Endothelial cell of hepatic sinusoid (primary cell): ENCODE measurements around the gene COA6.
"Not testable (repeated sequence)": the region's sequence is repeated elsewhere in the genome, so short reads cannot be mapped to it uniquely, and the experiment has no call there.

Experiments used
- in situ Hi-C: cut with HindIII; loops from 2 replicates; pipeline ENCODE4 v1.10.0; 2017; ENCODE audit warnings: low sequenced_read_pairs

Gene COA6

DNA sequence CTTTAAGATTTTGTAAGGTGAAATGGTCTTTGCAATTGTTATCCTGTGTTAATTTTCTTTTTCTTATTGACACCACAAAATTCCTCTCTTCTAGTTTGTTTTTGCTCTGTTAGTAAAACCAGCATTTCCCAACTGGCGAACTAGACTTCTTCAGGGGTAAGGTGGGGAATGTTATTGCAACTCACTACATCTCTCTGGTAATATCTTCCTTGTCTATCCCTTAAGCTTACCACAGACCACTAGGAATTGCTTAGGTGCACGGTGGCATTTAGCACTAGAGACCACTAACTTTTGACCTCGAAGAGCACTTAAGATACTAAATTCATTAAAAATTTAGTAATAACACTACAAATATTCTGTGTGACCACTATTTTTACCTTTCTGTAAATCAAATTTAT, 4.2 kb upstream of the COA6 start:
- in situ Hi-C loops = no loop called here

DNA sequence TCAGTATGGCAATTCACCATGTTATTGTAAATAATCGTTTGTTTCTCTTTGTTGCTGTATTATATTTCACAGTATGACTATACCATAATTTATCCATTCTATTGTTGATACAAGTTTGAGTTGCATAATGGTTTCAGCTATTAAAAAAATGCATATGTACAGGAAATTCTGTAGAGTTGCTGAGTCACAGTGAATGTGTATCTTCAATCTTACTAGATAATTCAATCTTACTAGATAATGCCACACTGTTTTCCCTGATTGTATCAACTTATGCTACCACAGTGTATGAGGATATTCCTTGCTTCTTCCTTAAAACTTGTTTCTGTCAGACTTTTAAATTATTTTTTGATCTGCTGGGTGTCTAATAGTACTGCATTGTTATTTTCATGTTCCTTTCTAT, 3.5 kb upstream of the COA6 start:
- in situ Hi-C loops = no loop called here

- in situ Hi-C loops = no loop called here
Measured at GRCh38 chr1:234371414-234371813, 1.8 kb upstream of the COA6 start.

- in situ Hi-C loops = no loop called here
Measured at GRCh38 chr1:234372011-234372757, 1.1 kb upstream of the COA6 start.

DNA sequence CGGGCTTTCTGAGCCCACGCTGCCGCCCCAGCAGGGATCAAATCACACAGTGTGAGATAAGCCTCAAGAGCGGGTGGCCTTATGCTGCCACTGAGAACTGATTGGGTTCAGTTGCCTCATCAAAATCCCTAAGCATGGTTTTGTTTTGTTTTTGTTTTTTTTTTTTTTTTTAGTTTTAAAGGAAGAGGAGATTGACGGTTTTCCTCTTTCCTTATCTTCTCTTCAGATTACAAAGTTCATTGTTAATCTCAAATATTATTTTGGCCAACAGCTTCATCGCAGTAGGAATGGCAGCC, 651 bp downstream of the COA6 start:
- in situ Hi-C loops = no loop called here

GRCh38 chr1:234375672-234376071, 2.4 kb downstream of the COA6 start:
- in situ Hi-C loops = no loop called here

DNA sequence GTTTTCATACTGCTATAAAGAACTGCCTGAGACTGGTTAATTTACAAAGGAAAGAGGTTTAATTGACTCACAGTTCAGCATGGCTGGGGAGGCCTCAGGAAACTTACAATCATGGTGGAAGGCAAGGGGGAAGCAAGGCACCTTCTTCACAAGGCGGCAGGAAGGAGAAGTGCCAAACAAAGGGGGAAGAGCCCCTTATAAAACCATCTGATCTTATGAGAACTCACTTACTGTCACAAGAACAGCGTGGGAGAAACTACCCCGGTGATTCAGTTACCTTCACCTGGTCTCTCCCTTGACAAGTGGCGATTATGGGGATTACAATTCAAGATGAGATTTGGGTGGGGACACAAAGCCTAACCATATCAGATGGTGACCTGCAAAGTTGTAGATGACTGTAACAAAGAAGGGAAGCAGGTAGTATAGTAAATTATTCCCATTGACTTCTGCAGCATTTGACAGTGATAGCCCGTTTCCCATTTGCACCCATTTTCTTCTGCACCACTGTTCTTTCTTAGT, 6.4 kb downstream of the COA6 start:
- in situ Hi-C loops = not testable (repeated sequence)

DNA sequence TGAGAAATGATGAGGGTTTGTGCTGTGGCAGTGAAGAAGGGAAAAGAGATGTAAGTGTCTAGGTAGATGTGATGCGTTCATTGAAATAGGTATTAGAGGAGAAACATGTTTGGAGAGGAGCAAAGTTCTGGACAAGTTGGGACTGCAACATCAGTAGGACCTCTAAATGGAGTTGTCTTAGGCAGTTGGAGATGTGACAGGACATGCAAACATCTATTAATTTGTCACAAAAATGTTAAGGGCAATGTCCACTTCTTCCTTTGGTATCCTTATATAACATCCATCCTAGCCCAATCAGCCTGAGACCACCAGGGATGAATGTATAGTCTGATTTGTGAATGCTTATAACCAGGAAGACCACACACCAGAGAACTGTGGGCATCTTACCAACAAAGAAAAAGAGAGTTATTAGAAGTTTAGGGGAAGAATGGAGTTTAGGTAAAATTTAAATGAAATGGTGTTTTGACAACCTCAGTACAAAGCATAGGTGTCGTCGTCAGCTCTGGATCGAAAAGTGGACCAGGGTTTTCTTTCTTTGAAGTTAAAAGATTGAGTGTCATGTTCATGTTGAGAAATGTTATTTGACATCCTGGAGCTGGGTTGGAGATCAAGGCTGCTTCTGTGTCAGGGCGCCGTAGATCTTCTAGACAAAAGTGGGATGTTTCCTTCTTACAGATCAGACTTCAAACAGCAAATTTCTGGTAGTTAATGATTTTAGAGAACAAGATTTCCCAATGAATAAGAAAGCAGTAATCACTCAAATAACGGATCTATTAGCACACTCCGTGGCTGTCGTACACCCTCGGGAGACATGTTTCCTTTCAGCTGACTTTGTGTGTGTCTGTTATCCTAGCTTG, 8.7 kb downstream of the COA6 start:
- in situ Hi-C loops = no loop called here

- in situ Hi-C loops = no loop called here
Measured at GRCh38 chr1:234386122-234386521, 12.9 kb downstream of the COA6 start.

- in situ Hi-C loops = no loop called here
Measured at GRCh38 chr1:234388094-234388493, 14.8 kb downstream of the COA6 start.

DNA sequence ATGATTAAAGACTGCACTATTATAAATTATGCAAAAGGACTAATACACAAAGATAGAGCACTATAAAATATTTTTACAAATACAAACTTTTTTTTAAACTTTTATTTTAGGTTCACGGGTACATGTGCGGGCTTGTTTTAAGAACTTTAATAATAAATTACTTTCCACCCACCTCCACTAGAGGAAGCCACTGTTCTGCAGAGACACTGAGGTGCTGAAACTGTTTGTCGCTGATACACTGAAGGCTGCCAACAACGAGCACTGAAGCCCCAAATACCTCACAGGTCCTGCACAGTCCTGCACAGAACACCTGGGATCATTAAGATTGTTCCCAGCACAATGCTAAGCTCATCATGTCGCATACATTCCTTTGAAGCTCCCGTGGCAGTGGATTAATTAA, 19.9 kb downstream of the COA6 start:
- in situ Hi-C loops = no loop called here

DNA sequence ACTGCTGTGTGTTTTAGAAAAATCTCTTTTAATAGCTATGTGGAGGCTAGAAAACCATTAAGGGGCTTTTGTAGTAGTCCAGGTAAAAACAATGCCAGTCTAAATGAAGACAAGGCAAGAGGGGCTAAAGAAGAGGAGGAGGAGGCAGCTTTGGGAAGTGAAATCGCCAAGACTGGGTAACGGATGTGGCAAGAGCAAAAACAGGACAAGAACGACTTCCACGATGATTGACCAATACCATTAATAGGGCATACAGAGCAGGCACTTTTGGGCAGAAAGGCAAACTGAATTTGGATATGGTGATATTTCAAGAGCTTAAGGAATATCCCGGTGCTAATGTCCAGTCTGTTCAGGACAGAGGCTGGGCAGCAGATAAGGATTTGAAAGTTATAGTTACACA, 22.0 kb downstream of the COA6 start:
- in situ Hi-C loops = no loop called here

- in situ Hi-C loops = no loop called here
Measured at GRCh38 chr1:234396092-234396491, 22.8 kb downstream of the COA6 start.

- in situ Hi-C loops = no loop called here
Measured at GRCh38 chr1:234396871-234397270, 23.6 kb downstream of the COA6 start.

DNA sequence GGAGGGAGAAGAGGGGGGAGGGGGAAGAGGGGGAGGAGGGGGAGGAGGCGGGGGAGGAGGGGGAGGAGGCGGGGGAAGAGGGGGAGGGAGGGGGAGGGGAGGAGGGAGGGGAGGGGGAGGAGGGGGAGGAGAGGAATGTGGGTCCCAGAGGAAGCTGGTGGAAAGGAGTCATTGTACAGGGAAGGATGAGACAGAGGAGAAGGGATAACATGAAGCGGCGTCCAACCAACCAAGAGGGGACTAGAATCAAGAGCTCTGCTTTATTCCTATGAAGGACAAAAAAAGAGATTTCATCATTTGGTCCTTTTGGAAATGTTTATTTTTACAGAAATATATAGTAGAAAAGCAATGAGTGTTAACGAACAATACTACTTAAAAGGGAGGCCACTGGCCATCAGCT, 24.5 kb downstream of the COA6 start:
- in situ Hi-C loops = no loop called here

DNA sequence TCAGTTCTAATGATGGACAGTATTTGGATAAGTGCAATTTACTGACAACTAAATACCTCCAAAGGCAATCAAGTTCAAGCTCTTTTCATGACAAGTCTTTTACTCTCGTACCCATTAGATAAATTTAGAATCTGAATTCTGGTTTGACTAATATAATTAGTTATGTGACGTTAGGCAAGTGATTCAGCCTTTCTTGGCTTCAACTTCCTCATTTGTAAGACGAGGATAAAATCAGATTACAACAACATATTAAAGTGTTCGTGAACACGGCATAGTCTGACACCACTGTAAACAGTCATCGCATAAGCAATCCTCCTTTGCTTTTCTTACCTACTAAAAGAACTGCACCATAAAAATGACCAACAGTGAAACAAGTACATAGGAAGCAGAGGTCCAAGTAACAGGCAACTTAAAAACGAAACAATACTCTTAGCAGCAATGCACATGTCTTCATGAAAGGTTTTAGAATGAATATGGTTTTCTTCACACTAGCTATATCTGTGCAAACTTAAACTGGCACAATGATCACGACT, 25.7 kb downstream of the COA6 start:
- in situ Hi-C loops = no loop called here

- in situ Hi-C loops = not testable (repeated sequence)
Measured at GRCh38 chr1:234399515-234399914, 26.3 kb downstream of the COA6 start.

DNA sequence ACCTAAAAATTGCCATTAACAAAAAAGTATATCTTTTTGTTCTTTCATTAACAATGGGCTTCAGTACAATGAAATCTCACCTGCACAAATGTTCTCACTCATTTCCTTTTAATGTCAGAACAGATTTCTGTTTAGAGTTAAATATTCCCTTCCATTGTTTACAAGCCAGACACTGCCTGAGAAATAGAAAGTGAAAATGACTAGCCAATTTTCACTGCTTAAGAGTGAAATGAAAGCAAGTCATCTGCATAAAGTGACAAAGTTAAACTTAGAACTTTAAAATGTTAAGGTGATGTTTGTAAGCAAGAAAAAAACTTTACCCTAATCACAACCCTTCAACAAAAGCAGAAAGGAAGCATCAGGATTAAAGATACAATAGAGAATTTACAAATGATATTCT, 27.5 kb downstream of the COA6 start:
- in situ Hi-C loops = no loop called here

GRCh38 chr1:234401658-234402057, 28.4 kb downstream of the COA6 start:
- in situ Hi-C loops = no loop called here

GRCh38 chr1:234402939-234403338, 29.7 kb downstream of the COA6 start:
- in situ Hi-C loops = no loop called here

DNA sequence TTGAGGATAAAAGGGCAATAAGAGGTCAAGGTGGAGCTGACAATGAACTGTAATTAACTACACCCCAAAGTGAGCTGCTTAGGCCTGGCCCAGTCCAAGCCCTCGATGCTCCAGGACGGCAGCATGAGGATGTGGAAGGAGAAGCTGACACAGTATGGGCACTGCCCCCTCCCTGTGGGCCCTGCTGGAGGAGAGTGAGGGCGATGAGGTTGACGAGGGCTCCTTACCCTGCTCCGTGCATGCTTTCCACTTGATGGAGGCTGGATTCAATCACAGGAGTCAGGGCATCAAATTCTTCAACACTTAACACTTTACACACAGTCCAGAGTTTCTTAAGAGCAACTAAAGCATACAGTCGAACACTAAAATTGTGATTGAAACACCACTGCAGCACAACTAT, 32.4 kb downstream of the COA6 start:
- in situ Hi-C loops = no loop called here

GRCh38 chr1:234406871-234407270, 33.6 kb downstream of the COA6 start:
- in situ Hi-C loops = no loop called here
